HepG2 (cell line): Measurements from ENCODE around the gene SFI1. TPM values are rescaled to one million over a fixed set of nuclear protein-coding genes. Genes with fewer than 3 reads are reported as not detected.

Experiments used
- CBX1 ChIP-seq: IDR thresholded peaks from one replicate; pipeline ENCODE4 v1.6.1; 2016; ENCODE audit warnings: antibody characterized with exemption, low read depth
- HDAC6 ChIP-seq: fragments of 200-600 bp; sonication (generic); IDR thresholded peaks from 2 replicates; pipeline ENCODE4 v1.7.0; 2017; ENCODE audit warnings: mild to moderate bottlenecking, antibody characterized with exemption, low read length, low read depth
- HOXA9 ChIP-seq: sonication (generic); formaldehyde crosslinking; IDR thresholded peaks from 2 replicates; pipeline ENCODE4 v1.8.1; 2022; ENCODE audit warnings: missing genetic modification reagents, mild to moderate bottlenecking, moderate library complexity, borderline replicate concordance
- KAT2B ChIP-seq: fragments of 150-350 bp; IDR thresholded peaks from 2 replicates; pipeline ENCODE4 v1.6.1; 2014; ENCODE audit warnings: low read depth, low read length, borderline replicate concordance
- KMT2A ChIP-seq: sonication (generic); formaldehyde crosslinking; IDR thresholded peaks from 2 replicates; pipeline ENCODE4 v1.4.0; 2020; ENCODE audit warnings: missing genetic modification reagents
- MATR3 ChIP-seq: sonication (generic); formaldehyde crosslinking; IDR thresholded peaks from 2 replicates; pipeline ENCODE4 v1.4.0; 2020; ENCODE audit warnings: missing genetic modification reagents
- NFKB2 ChIP-seq: sonication (generic); formaldehyde crosslinking; IDR thresholded peaks from 2 replicates; pipeline ENCODE4 v1.4.0; 2020; ENCODE audit warnings: missing genetic modification reagents, borderline replicate concordance
- PAXIP1 ChIP-seq: sonication (generic); formaldehyde crosslinking; conservative IDR thresholded peaks from 2 replicates; pipeline ENCODE4 v1.4.0; 2020; ENCODE audit warnings: mild to moderate bottlenecking, missing genetic modification reagents, moderate library complexity
- PRDM15 ChIP-seq: sonication (generic); formaldehyde crosslinking; IDR thresholded peaks from 2 replicates; pipeline ENCODE4 v1.4.0; 2020; ENCODE audit warnings: missing genetic modification reagents
- SPEN ChIP-seq: sonication (generic); formaldehyde crosslinking; IDR thresholded peaks from 2 replicates; pipeline ENCODE4 v1.5.1; 2020; ENCODE audit warnings: low read depth, mild to moderate bottlenecking, missing genetic modification reagents
- YEATS4 ChIP-seq: sonication (generic); formaldehyde crosslinking; IDR thresholded peaks from 2 replicates; pipeline ENCODE4 v1.4.0; 2020; ENCODE audit warnings: missing genetic modification reagents, borderline replicate concordance
- ZMYM3 ChIP-seq: sonication (generic); formaldehyde crosslinking; IDR thresholded peaks from 2 replicates; pipeline ENCODE4 v1.5.1; 2020; ENCODE audit warnings: mild to moderate bottlenecking, missing genetic modification reagents
- ZNF512B ChIP-seq: sonication (generic); formaldehyde crosslinking; IDR thresholded peaks from 2 replicates; pipeline ENCODE4 v1.5.1; 2020; ENCODE audit warnings: missing genetic modification reagents, mild to moderate bottlenecking, borderline replicate concordance
- ZNF513 ChIP-seq: sonication (generic); formaldehyde crosslinking; conservative IDR thresholded peaks from 2 replicates; pipeline ENCODE4 v1.5.0; 2020; ENCODE audit warnings: missing genetic modification reagents
- ZNF781 ChIP-seq: sonication (generic); formaldehyde crosslinking; IDR thresholded peaks from 2 replicates; pipeline ENCODE4 v1.5.1; 2020; ENCODE audit warnings: borderline replicate concordance, mild to moderate bottlenecking, missing genetic modification reagents; ENCODE audit errors: not compliant biosample characterization
- ZNF878 ChIP-seq: sonication (generic); formaldehyde crosslinking; IDR thresholded peaks from 2 replicates; pipeline ENCODE4 v1.8.1; 2023; ENCODE audit warnings: mild to moderate bottlenecking, missing genetic modification reagents, moderate library complexity
- polyA plus RNA-seq, 8 experiments: library from polyadenylated mRNA; depleted of rRNA in 3 of 8; stranded (reverse) in 7 of 8; unstranded in 1 of 8; fragments of >200 nt; fragmentation: Illumina TruSeq in 4 of 8; extraction: Trizol in 4 of 8; gene quantifications; 2 replicates each; pipeline versions ENCODE4 v1.2.1 to v1.2.3, GENCODE V29; 2011 to 2016; ENCODE audit warnings: low read depth in 4 of 8, missing spikeins in 1 of 8, mixed read lengths in 1 of 8; ENCODE audit not compliant: insufficient read depth in 1 of 8
- total RNA-seq, 5 experiments: library from RNA; depleted of rRNA; stranded (reverse); fragments of >200 nt; fragmentation: Illumina TruSeq; extraction: Trizol; gene quantifications; 2 replicates each; pipeline ENCODE4 v1.2.3, GENCODE V29; 2016; ENCODE audit warnings: low read depth in 1 of 5

SFI1 gene
- total and polyA plus RNA-seq, 2 of the 13 experiments (the other 11 are each of a cell fraction or from before 2014, with no cell fraction given), result 20.5 to 40.1 TPM

GRCh38 chr22:31586137-31586920 lies 90.0 kb downstream of the SFI1 start (continued):
- TF ChIP-seq CBX1 (no peak), HDAC6 (no peak), YEATS4 (CRISPR knock-in tag) (peak; percentile 16; the same call in 1 of the 2 replicates), SPEN (CRISPR knock-in tag) (peak; percentile 39; the same call in 1 of the 2 replicates), ZNF512B (CRISPR knock-in tag) (no peak), MATR3 (CRISPR knock-in tag) (no peak), ZNF513 (CRISPR knock-in tag) (no peak), ZMYM3 (CRISPR knock-in tag) (peak; percentile 76; the same call in 1 of the 2 replicates), KMT2A (CRISPR knock-in tag) (0 out of 2 replicates have a peak, but pooled peaks have one; percentile 27), HOXA9 (CRISPR knock-in tag) (no peak), ZNF878 (CRISPR knock-in tag) (peak; percentile 56; the same call in 1 of the 2 replicates), PAXIP1 (CRISPR knock-in tag) (peak; percentile 98), ZNF781 (CRISPR knock-in tag) (no peak), KAT2B (no peak), PRDM15 (CRISPR knock-in tag) (no peak), NFKB2 (CRISPR knock-in tag) (no peak)
